Sigmoid colon (tissue), 7 donors: ENCODE results near the gene MKI67. TPM values are rescaled to one million over a fixed set of nuclear protein-coding genes. Genes with fewer than 3 reads are reported as not detected.
A peak's percentile ranks its signal among the peaks of the same experiment; 100 is the strongest.

Experiments
- DNase-seq: peaks from one replicate; pipeline ENCODE4 v3.0.0-alpha.2; 2019
- H3K27ac ChIP-seq, 4 donors: fragments of 200-600 bp; sonication (generic); one replicate each; pipeline ENCODE4 v1.5.1; 2016 to 2019; ENCODE audit warnings: mild to moderate bottlenecking in 1 of 4
- H3K27me3 ChIP-seq, 3 donors: fragments of 200-600 bp; sonication (generic); one replicate each; pipeline ENCODE4 v1.5.1; 2019; ENCODE audit warnings: mild to moderate bottlenecking in 1 of 3
- H3K36me3 ChIP-seq, 4 donors: fragments of 200-600 bp; sonication (generic); one replicate each; pipeline ENCODE4 v1.5.1; 2016 to 2019
- H3K4me1 ChIP-seq, 4 donors: fragments of 200-600 bp; sonication (generic); one replicate each; pipeline ENCODE4 v1.5.1; 2017 to 2019
- H3K4me3 ChIP-seq, 4 donors: fragments of 200-600 bp; sonication (generic); one replicate each; pipeline ENCODE4 v1.5.1; 2017 to 2019; ENCODE audit warnings: mild to moderate bottlenecking in 2 of 4, moderate library complexity in 1 of 4
- H3K9me3 ChIP-seq, 4 donors: fragments of 200-600 bp in 3 of 4; sonication (generic) in 3 of 4; one replicate each; pipeline versions ENCODE4 v1.5.1 to v1.6.1; 2013 to 2019
- CTCF ChIP-seq, 4 experiments: fragments of 450-650 bp in 3 of 4; fragments of 200-600 bp in 1 of 4; IDR thresholded peaks; one replicate each; pipeline ENCODE4 v1.5.1; 2016 to 2019; ENCODE audit warnings: antibody characterized with exemption in 4 of 4, mild to moderate bottlenecking in 3 of 4, moderate library complexity in 2 of 4
- EP300 ChIP-seq, 4 donors: sonication (generic); formaldehyde crosslinking; IDR thresholded peaks; one replicate each; pipeline ENCODE4 v1.6.1; 2017; ENCODE audit warnings: antibody characterized with exemption in 4 of 4
- POLR2A ChIP-seq, 2 donors: fragments of 450-650 bp; IDR thresholded peaks; one replicate each; pipeline ENCODE4 v1.6.1; 2016; ENCODE audit warnings: antibody characterized with exemption in 2 of 2, mild to moderate bottlenecking in 2 of 2, moderate library complexity in 2 of 2
- POLR2AphosphoS5 ChIP-seq, 4 donors: sonication (generic); formaldehyde crosslinking; IDR thresholded peaks; one replicate each; pipeline ENCODE4 v1.6.1; 2017; ENCODE audit warnings: antibody characterized with exemption in 4 of 4
- WGBS, 2 donors: extraction: QIAGEN DNeasy Blood & Tissue Kit; methylation state at CpG; one replicate each; pipeline ENCODE4 v1.1.7; 2013; 5-methylcytosine and 5-hydroxymethylcytosine counted together
- intact Hi-C: fragments of 100-400 bp; cut with DNase I; formaldehyde crosslinking; loops from one replicate; pipeline ENCODE4 v1.15.1; 2023
- polyA plus RNA-seq, 3 donors: library from polyadenylated mRNA; stranded (reverse); fragments of 200-250 nt; gene quantifications; one replicate each; pipeline ENCODE4 v1.2.3, GENCODE V29; 2013
- total RNA-seq, 4 donors: library from RNA; depleted of rRNA; stranded (reverse); fragments of >200 nt; gene quantifications; one replicate each; pipeline ENCODE4 v1.1.0, GENCODE V29; 2016
- donor health status: healthy with polysubstance abuse.
- donor health status: Bipolar disorder and iron deficiency.
- donor health status: healthy.

MKI67 gene
- total and polyA plus RNA-seq, 7 donors: 0.49 to 29.0 (median 1.2) TPM

GRCh38 chr10:128053356-128053755 is 72.9 kb downstream of the MKI67 start:
- WGBS, 2 donors: 91 to 96% methylated on average over 7 of the region's 7 CpGs
- Histone ChIP-seq H3K36me3 (peaks cover 0 to 13% (median 3%) of the 10 kb centered on the region in 4 donors), H3K9me3 (no peaks in the 10 kb centered on the region), H3K27me3 (no peaks in the 10 kb centered on the region), H3K4me1 (no peaks in the 10 kb centered on the region), H3K27ac (no peak overlapping the region), H3K4me3 (no peak overlapping the region)
- TF ChIP-seq POLR2A (IDR thresholded peaks at IDR 0.05) (no peak), CTCF (IDR thresholded peaks at IDR 0.05) (no peak), POLR2AphosphoS5 (IDR thresholded peaks at IDR 0.05) (no peak), EP300 (IDR thresholded peaks at IDR 0.05) (no peak)
- intact Hi-C loops: no loop called here
- DNase-seq: no peak

- Histone ChIP-seq H3K27ac (no peak overlapping the region), H3K9me3 (no peaks in the 10 kb centered on the region), H3K27me3 (no peaks in the 10 kb centered on the region), H3K4me3 (no peak overlapping the region), H3K4me1 (peaks cover 0 to 3% (median 0%) of the 10 kb centered on the region in 4 donors), H3K36me3 (peaks cover 0 to 13% (median 3%) of the 10 kb centered on the region in 4 donors)
- TF ChIP-seq POLR2A (IDR thresholded peaks at IDR 0.05) (no peak), EP300 (IDR thresholded peaks at IDR 0.05) (no peak), CTCF (IDR thresholded peaks at IDR 0.05) (no peak), POLR2AphosphoS5 (IDR thresholded peaks at IDR 0.05) (no peak)
- peak; percentile 24 for DNase-seq
- intact Hi-C loops: no loop called here
- 94 to 95% methylated on average over 7 of the region's 7 CpGs for WGBS, 2 donors
Measured at GRCh38 chr10:128052696-128053095, 73.5 kb downstream of the MKI67 start.

DNA sequence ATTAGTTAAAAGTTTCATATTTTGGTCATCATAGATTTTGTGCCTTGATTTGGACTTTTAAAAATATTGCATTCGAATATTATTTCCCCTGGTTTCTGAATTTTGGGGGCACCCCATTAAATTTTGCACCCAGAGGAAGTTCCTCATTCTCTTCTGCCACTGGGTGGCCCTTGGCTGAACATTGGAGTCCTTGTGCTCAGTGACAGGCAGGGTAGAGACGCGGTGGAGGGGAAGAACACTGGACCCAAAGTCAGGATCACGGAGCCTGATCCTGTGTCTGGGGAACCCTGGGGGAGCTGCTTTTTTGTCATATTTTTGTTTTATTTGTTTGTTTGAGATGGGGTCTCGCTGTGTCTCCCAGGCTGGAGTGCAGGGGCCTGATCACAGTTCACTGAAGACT is 74.7 kb downstream of the MKI67 start:
- H3K27me3 ChIP-seq: no peaks in the 10 kb centered on the region
- no peak for DNase-seq
- peaks cover 0 to 11% (median 3%) of the 10 kb centered on the region in 4 donors for H3K36me3 ChIP-seq
- H3K4me3 ChIP-seq: no peak overlapping the region
- H3K9me3 ChIP-seq: no peaks in the 10 kb centered on the region
- TF ChIP-seq POLR2AphosphoS5 (IDR thresholded peaks at IDR 0.05): no peak
- no peak for TF ChIP-seq CTCF (IDR thresholded peaks at IDR 0.05)
- TF ChIP-seq EP300 (IDR thresholded peaks at IDR 0.05): no peak
- TF ChIP-seq POLR2A (IDR thresholded peaks at IDR 0.05): no peak
- peak overlapping the region; percentile 35 to 60 (median 55) for H3K27ac ChIP-seq
- H3K4me1 ChIP-seq: peaks cover 0 to 14% (median 0%) of the 10 kb centered on the region in 4 donors
- intact Hi-C loops: no loop called here
- WGBS, 2 donors: 81 to 95% methylated on average over 5 of the region's 5 CpGs

DNA sequence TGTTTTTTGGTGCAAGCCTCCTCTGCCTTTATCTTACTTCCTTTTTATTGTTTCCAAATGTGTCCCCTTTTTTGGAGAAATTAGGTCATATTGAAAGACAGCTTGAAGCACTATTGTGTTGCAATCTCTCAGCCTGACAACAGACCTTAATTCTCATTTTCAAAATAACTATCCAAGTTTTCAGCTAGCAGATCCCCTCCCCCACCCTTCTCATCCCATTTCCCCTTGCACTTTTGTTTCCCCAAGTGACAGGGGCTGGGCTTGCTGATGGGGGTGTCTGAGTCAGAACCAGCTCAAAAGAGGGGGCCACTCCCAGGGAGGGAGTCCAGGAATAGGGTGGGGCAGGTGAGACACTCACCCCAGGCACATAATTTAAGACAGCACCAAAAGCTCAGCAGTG is 75.3 kb downstream of the MKI67 start:
- Histone ChIP-seq H3K27me3 (no peaks in the 10 kb centered on the region), H3K4me3 (no peak overlapping the region), H3K4me1 (peaks cover 0 to 15% (median 0%) of the 10 kb centered on the region in 4 donors), H3K36me3 (peaks cover 0 to 5% (median under 1%) of the 10 kb centered on the region in 4 donors), H3K9me3 (no peaks in the 10 kb centered on the region), H3K27ac (peak overlapping the region; percentile 35 to 60 (median 55))
- TF ChIP-seq POLR2A (IDR thresholded peaks at IDR 0.05) (no peak), POLR2AphosphoS5 (IDR thresholded peaks at IDR 0.05) (peak in 2 of 4 donors; percentile 50 to 54), EP300 (IDR thresholded peaks at IDR 0.05) (peak in 2 of 4 donors; percentile 8 to 40), CTCF (IDR thresholded peaks at IDR 0.05) (no peak)
- peak; percentile 74 for DNase-seq
- intact Hi-C loops: no loop called here

GRCh38 chr10:128050121-128050516 is 76.1 kb downstream of the MKI67 start:
- H3K4me1 ChIP-seq: peaks cover 0 to 15% (median 0%) of the 10 kb centered on the region in 4 donors
- intact Hi-C loops: no loop called here
- H3K27me3 ChIP-seq: no peaks in the 10 kb centered on the region
- peak overlapping the region in 3 of 4 donors; percentile 23 to 72 (median 60) for H3K27ac ChIP-seq
- 79 to 87% methylated on average over 1 of the region's 1 CpG for WGBS, 2 donors
- H3K4me3 ChIP-seq: no peak overlapping the region
- DNase-seq: peak; percentile 17
- no peaks in the 10 kb centered on the region for H3K9me3 ChIP-seq
- H3K36me3 ChIP-seq: peaks cover 0 to 5% (median 0%) of the 10 kb centered on the region in 4 donors
- TF ChIP-seq POLR2A (IDR thresholded peaks at IDR 0.05) (no peak), POLR2AphosphoS5 (IDR thresholded peaks at IDR 0.05) (no peak), EP300 (IDR thresholded peaks at IDR 0.05) (no peak), CTCF (IDR thresholded peaks at IDR 0.05) (no peak)
